HG03575 (cell line): ENCODE measurements around the gene ADCY7.

Experiments used
- ATAC-seq: cut with Tn5 transposase; IDR thresholded peaks from one replicate; pipeline ENCODE4 v1.9.1; 2021; ENCODE audit not compliant: unreplicated experiment, insufficient number of reproducible peaks, low FRiP score; ENCODE audit errors: extremely low read depth

ADCY7 gene

GRCh38 chr16:50275428-50276325 is 9.3 kb downstream of the ADCY7 start:
- ATAC-seq: no peak

DNA sequence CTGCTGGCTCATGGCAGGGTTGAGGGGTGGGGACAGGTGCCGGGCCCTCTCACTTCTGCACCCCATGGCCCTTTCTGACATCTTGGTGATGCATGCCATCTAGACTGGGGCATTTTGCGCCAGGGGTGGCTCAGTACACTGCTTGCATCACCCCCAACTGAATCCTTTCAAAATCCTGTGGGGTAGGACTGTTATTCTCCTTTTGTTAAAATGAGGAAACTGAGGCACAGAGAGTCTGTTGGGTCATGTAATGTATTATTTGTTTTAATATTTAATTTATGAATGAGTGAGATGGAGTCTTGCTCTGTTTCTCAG is 9.9 kb downstream of the ADCY7 start:
- no peak for ATAC-seq

GRCh38 chr16:50276801-50277555 is 10.6 kb downstream of the ADCY7 start:
- ATAC-seq: no peak

DNA sequence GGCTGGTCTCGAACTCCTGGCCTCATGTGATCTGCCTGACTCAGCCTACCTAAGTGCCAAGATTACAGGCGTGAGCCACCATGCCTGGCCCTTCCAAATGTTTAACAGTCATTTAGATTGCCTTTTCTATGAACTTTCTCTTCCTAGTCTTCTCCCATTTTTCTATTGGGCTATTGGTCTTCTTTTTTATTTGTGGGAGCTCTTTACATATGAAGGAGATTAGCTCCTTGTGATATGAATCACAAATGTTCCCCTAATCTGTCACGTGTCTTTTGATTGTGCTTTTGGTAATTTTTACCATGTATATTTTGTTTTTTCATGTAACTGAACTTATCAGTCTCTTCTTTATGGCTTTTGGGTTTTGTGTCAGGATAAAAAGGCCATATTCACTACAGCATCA is 11.9 kb downstream of the ADCY7 start:
- ATAC-seq: no peak

DNA sequence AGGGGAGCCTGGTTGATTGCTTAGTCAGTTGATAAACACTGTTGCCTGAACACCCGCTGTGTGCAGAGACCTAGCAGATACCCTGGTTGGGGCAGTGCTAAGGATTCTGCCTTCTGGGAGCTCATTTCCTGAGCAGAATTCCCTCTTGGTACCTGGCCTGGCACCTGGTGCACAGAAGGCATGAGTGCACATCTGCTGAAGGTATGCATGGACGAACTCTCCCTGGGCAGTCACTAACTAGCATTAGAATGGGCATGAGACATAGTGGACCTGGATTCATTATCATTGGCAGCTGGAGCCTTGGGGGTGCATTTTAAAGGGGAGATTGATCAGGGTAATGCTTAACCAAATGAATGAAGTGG is 13.1 kb downstream of the ADCY7 start:
- ATAC-seq: no peak

DNA sequence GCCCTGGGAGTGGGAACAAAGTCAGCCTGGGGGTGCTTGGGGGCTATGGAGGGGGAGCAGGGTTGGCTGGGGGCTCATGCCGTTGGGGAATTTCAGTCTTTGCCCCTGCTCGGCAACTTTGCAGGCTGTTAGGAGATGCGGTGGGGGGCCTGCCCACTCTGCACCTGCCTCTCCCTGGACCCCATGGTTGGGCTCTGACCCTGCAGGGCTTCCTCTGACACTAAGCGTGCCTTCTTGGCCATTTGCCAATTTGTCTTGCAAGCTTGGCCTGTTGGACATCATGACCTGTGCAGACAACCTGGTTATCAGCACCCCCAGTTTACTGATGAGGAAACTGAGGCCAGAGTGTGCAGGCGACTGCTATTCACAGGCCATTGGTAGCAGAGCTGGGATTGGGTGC is 14.6 kb downstream of the ADCY7 start:
- ATAC-seq: no peak

- ATAC-seq: no peak
Measured at GRCh38 chr16:50281391-50282009, 15.1 kb downstream of the ADCY7 start.

DNA sequence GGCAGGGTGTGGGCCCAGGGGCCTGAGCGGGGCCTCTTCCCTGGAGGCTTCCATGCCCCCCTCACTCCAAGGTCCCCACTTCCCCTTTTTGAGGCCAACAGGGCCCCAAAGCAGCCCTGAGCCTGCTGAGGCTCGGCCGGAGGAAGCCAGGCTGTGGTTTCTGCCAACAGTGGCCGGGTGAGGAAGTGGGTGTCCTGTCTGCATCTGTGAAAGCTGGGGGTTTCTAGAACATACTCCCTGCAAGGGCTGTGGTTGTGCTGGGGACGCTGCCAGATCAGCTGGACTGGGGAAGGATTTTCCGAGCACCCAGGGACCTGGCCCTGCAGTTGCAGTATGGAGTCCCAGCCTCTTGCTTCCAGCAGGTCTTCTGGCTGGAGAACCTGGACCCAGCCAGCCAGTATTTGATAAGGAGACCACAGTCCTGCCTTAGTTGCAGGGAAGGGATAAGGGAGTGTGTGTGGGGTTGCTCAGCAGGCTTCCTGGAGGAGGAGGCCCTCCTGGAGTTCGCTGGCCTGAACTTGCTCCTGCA is 15.7 kb downstream of the ADCY7 start:
- peak; percentile 75 for ATAC-seq

DNA sequence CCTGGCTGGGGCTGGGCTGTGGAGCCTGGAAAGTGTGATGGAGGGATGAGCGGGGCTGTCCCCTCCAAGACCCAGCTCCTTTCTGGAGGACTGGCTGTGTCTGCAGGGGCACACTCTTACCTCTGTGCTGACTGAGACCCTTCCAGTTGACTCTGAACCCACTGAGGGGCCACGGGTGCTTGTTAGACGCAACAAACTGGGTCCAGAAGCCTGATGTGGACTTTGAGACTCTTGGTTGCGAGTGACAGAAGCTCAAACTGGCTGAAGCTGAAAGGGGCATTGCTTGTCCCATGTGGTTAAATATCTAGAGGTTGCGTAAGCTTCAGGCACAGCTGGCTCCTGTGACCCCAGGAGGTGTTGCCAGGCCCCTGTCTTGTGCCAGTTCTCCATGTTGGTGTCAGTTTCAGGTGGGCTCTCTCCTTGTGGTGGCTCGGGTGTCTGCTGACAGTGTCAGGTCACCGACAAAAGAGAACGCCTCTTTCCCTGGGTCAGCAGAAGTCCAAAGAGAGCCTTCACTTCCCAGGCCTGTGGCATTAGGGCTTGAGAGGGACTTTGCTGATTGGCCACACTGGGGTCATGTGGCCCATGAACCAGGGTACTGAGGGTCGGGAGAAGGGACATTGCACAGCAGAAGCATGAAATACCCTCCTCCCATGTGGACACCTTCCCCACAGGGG is 16.7 kb downstream of the ADCY7 start:
- ATAC-seq: no peak

- no peak for ATAC-seq
Measured at GRCh38 chr16:50284131-50284911, 18.0 kb downstream of the ADCY7 start.

GRCh38 chr16:50285406-50286003 is 19.2 kb downstream of the ADCY7 start:
- ATAC-seq: no peak

DNA sequence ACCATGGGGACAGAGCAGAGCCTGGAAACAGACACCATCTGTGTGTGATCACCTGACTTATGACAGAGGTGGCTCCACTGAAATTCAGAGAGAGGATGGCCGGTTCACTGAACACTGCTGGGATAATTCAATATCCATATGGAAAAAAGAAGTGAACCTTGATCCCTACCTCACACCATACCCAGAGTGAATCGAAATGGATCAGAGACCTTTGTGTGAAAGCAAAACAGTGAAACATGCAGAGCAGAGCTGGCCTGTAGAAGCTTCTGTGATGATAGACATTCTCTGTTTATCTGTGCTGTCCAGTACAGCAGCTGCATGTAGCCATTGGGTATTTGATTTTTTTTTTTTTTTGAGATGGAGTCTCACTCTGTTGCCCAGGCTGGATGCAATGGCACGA is 20.3 kb downstream of the ADCY7 start:
- no peak for ATAC-seq

- ATAC-seq: no peak
Measured at GRCh38 chr16:50288026-50288425, 21.7 kb downstream of the ADCY7 start.

DNA sequence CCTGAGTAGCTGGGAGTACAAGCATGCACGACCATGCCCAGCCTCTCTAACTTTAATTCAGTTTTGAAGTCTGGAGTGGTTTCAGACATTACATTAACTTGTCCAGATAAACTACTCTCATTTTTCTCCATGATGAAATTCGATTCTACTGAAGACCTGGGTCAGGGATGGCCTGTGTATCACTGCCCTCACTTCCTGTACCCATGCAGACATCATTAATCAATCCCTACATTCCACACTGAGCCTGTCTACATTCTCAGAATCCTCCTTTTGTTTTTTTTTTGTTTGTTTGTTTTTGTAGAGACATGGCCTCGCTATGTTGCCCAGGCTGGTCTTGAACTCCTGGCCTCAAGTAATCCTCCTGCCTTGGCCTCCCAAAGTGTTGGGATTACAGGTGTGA is 22.6 kb downstream of the ADCY7 start:
- no peak for ATAC-seq

DNA sequence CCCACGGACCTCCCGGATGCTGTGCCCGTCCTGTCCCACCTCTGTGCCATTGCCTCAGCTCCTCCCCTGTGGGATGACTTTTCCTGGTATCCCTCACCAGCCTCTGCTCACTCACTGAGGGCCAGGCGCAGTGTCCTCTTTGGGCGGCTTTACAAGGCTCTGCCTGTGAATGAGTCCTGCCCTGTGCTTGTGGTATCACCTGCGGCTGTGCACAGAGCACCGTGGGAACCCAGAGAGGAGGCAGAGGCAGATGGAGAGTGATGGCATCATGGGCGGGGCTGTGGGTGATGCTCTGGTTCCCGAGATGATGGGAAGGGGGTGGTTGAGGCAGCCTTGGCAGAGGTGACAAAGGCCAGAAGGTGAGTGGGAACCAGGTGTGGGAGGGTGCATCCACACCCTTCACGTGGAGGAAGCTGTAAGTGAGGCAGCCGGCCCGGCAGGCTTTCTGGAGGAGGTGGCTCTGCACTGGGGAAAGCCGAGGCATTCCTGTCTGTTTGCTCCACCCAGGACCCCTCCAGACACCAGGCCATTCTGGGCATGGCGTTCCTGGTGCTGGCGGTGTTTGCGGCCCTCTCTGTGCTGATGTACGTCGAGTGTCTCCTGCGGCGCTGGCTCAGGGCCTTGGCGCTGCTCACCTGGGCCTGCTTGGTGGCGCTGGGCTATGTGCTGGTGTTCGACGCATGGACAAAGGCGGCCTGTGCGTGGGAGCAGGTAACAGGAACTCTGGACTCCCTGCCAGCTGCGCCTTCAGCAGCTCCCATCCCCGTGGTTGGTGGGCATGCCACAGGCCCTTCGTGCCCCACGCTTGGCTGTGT is 23.8 kb downstream of the ADCY7 start:
- no peak for ATAC-seq

DNA sequence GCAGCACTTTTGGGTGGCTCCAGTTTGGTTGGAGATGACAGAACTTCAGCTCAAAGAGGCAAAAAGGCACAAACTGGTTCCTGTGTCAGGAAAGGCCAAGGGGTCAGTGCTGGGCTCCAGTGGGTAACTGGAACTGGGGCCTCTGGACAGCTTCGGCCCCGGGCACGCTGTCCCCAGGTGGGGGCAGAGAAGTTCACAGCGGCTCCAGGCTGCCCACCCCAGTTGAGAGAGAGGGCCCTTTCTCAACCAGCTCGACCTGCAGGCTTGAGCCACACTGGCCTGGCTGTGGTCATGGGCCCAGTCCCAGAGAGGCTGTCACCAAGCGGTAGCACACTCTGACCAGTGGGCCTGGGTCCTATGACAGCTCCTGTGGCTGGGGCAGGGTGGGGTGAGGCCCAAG is 24.5 kb downstream of the ADCY7 start:
- no peak for ATAC-seq

DNA sequence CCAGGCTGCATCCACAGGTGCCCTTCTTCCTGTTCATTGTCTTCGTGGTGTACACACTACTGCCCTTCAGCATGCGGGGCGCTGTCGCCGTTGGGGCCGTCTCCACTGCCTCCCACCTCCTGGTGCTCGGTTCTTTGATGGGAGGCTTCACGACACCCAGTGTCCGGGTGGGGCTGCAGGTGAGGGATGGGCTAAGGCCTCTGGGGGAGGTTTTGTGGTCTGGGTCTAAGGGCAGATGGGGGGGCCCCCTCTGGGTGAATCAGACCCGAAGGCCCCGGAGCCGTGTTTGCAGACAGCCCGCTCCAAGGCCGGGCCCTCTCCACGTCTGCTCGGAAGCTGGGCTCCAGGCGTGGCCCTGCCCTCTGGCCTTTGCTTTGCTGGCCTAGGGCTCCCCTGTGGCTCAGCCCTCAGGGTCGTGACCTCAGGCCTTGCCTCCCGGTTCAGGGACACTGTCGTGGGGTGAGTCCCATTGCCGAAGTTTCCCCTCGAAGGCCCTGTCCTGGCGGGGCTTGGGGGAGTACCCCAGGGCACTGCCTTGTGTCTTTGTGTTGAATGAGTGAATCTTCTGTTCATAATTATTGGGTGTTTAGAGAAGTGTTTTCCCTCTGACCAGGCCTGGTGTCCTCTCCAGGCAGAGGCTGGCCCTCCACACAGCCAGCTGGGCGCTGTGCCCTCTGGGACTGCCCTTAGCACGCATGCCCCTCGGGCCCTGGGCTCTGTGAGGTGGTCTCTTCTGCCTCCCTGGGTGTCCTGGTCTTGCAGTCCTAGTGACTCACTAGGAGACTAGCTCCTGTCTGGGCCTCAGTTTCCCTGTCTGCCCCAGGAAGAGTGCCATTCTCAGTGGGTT is 25.6 kb downstream of the ADCY7 start:
- no peak for ATAC-seq
